PC-3 (cell line): Measurements from ENCODE around the gene MRM3.

Experiments used
- EZH2 ChIP-seq: fragments of 300-600 bp; sonication (generic); IDR thresholded peaks from one replicate; pipeline ENCODE4 v1.6.1; 2017; ENCODE audit warnings: antibody characterized with exemption, mild to moderate bottlenecking, low read length; ENCODE audit not compliant: unreplicated experiment
- EZH2phosphoT487 ChIP-seq: fragments of 300-600 bp; sonication (generic); IDR thresholded peaks from 2 replicates; pipeline ENCODE4 v1.6.1; 2018; ENCODE audit warnings: mild to moderate bottlenecking, antibody characterized with exemption, low read length, borderline replicate concordance

GRCh38 chr17:804541-805435 lies 22.6 kb downstream of the MRM3 start:
- TF ChIP-seq EZH2 (no peak), EZH2phosphoT487 (no peak)
